Measurements from ENCODE around the gene NONO.

DNA sequence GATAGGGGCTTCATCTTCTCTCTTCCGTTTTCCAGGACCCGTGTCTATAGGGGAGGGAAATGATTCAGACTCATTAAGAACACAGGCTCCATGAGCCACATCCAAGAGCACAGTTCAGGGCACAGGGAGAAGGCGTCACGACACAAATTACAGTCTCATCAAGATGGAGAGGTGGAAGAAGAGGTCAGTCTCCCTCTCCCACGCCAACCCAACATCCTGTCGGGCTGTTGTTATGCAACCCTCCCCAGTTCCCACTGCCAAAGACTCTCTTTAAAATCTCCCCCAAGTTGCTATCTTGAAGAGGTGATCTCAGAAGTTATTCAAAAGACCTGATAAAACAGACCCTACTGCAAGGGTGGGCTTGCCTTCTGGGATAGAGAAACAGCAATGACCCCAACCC lies 42.1 kb upstream of the NONO start:
- TF ChIP-seq, protein P1, sequence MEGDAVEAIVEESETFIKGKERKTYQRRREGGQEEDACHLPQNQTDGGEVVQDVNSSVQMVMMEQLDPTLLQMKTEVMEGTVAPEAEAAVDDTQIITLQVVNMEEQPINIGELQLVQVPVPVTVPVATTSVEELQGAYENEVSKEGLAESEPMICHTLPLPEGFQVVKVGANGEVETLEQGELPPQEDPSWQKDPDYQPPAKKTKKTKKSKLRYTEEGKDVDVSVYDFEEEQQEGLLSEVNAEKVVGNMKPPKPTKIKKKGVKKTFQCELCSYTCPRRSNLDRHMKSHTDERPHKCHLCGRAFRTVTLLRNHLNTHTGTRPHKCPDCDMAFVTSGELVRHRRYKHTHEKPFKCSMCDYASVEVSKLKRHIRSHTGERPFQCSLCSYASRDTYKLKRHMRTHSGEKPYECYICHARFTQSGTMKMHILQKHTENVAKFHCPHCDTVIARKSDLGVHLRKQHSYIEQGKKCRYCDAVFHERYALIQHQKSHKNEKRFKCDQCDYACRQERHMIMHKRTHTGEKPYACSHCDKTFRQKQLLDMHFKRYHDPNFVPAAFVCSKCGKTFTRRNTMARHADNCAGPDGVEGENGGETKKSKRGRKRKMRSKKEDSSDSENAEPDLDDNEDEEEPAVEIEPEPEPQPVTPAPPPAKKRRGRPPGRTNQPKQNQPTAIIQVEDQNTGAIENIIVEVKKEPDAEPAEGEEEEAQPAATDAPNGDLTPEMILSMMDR (conservative IDR thresholded peaks at IDR 0.05; ENCODE audit: low read depth, low read length): no peak
- TF ChIP-seq EZH2 (IDR thresholded peaks at IDR 0.05; ENCODE audit: low read length, unreplicated experiment): no peak

All from PC-3 (cell line).